Keratinocyte (primary cell): ENCODE data around the gene LAD1. TPM values are rescaled to one million over a fixed set of nuclear protein-coding genes. Genes with fewer than 3 reads are reported as not detected.

Source experiments
- DNase-seq: peaks from one replicate; pipeline ENCODE4 v3.0.0-alpha.2; 2011; ENCODE audit warnings: low read depth, missing footprints, low spot score
- FAIRE-seq: peaks from 2 replicates; lab custom pipeline; 2011; peaks lifted over from hg19 to GRCh38; lab: Jason Lieb, UNC
- H2AFZ ChIP-seq: 2 replicates; pipeline ENCODE4 v1.6.0; 2012; ENCODE audit warnings: low read length, control low read depth, inconsistent platforms; ENCODE audit not compliant: control insufficient read depth
- H3K27ac ChIP-seq: 2 replicates; pipeline ENCODE4 v1.5.1; 2011; ENCODE audit warnings: low read length; ENCODE audit not compliant: control insufficient read depth, insufficient read depth
- H3K27me3 ChIP-seq: 3 replicates; pipeline ENCODE4 v1.6.0; 2011; ENCODE audit warnings: low read length; ENCODE audit not compliant: control insufficient read depth, insufficient read depth; ENCODE audit errors: extremely low read depth
- H3K36me3 ChIP-seq, 2 experiments: 2 replicates in 1 of 2; 3 replicates in 1 of 2; pipeline ENCODE4 v1.5.1; 2011; ENCODE audit warnings: low read length in 2 of 2, mild to moderate bottlenecking in 1 of 2; ENCODE audit not compliant: control insufficient read depth in 2 of 2, insufficient read depth in 2 of 2; ENCODE audit errors: extremely low read depth in 1 of 2
- H3K4me1 ChIP-seq: 3 replicates; pipeline ENCODE4 v1.5.1; 2011; ENCODE audit warnings: low read length; ENCODE audit not compliant: control insufficient read depth, insufficient read depth; ENCODE audit errors: extremely low read depth
- H3K4me2 ChIP-seq: 3 replicates; pipeline ENCODE4 v1.6.0; 2011; ENCODE audit warnings: low read depth, low read length; ENCODE audit not compliant: control insufficient read depth, insufficient read depth; ENCODE audit errors: extremely low read depth
- H3K4me3 ChIP-seq, 3 experiments: fragments of 200-600 bp in 1 of 3; sonication (generic) in 1 of 3; 2 replicates in 2 of 3; 3 replicates in 1 of 3; pipeline ENCODE4 v1.5.1; 2011 to 2016; ENCODE audit warnings: low read length in 3 of 3, mild to moderate bottlenecking in 3 of 3, control low read depth in 2 of 3, inconsistent platforms in 1 of 3, low read depth in 1 of 3, mixed read lengths in 1 of 3, mixed run types in 1 of 3, moderate library complexity in 1 of 3; ENCODE audit not compliant: control insufficient read depth in 2 of 3, insufficient read depth in 2 of 3; ENCODE audit errors: extremely low read depth in 1 of 3
- H3K79me2 ChIP-seq: 2 replicates; pipeline ENCODE4 v1.6.0; 2012; ENCODE audit warnings: low read length; ENCODE audit not compliant: control insufficient read depth, insufficient read depth
- H3K9ac ChIP-seq: 3 replicates; pipeline ENCODE4 v1.6.0; 2011; ENCODE audit warnings: low read length; ENCODE audit not compliant: control insufficient read depth, insufficient read depth; ENCODE audit errors: extremely low read depth
- H3K9me1 ChIP-seq: 3 replicates; pipeline ENCODE4 v1.6.0; 2011; ENCODE audit warnings: low read length; ENCODE audit not compliant: control insufficient read depth, insufficient read depth; ENCODE audit errors: extremely low read depth
- H3K9me3 ChIP-seq: 2 replicates; pipeline ENCODE4 v1.5.1; 2012; ENCODE audit warnings: low read depth, low read length; ENCODE audit not compliant: control insufficient read depth
- H4K20me1 ChIP-seq: 3 replicates; pipeline ENCODE4 v1.6.0; 2011; ENCODE audit warnings: low read length; ENCODE audit not compliant: control insufficient read depth, insufficient read depth; ENCODE audit errors: extremely low read depth
- CTCF ChIP-seq, 3 experiments: IDR thresholded peaks in 1 of 3; conservative IDR thresholded peaks in 1 of 3; optimal IDR thresholded peaks in 1 of 3; 2 replicates in 2 of 3; 3 replicates in 1 of 3; pipeline versions ENCODE3 to v1.5.1; 2011; ENCODE audit warnings: low read length in 3 of 3, mild to moderate bottlenecking in 3 of 3, moderate library complexity in 2 of 3, control low read depth in 1 of 3, inconsistent platforms in 1 of 3; ENCODE audit not compliant: insufficient read depth in 2 of 3; ENCODE audit errors: extremely low read depth in 1 of 3
- EZH2 ChIP-seq: IDR thresholded peaks from one replicate; pipeline ENCODE4 v1.6.1; 2012; ENCODE audit warnings: inconsistent platforms, mild to moderate bottlenecking, low read length, moderate library complexity
- dilution Hi-C: fragments of 300-500 bp; cut with MboI; formaldehyde crosslinking; loops from one replicate; pipeline ENCODE4 v1.7.0; 2020; ENCODE audit warnings: low sequenced_read_pairs; ENCODE audit not compliant: extremely low pct_ligation_motif_present
- polyA plus RNA-seq, 5 experiments: library from polyadenylated mRNA; depleted of rRNA in 3 of 5; stranded (reverse) in 3 of 5; stranded (forward) in 1 of 5; unstranded in 1 of 5; fragments of >200 nt; gene quantifications; 1 replicate in 1 of 5; 2 replicates in 3 of 5; 3 replicates in 1 of 5; pipeline versions ENCODE4 v1.2.1 to v1.2.3, GENCODE V29; 2011 to 2012; ENCODE audit warnings: missing spikeins in 2 of 5, low read depth in 1 of 5, low replicate concordance in 1 of 5

LAD1 gene
- polyA plus RNA-seq, 1 donor (not counting 4 experiments of a cell fraction or from before 2014, with no cell fraction given), result 82.9 TPM

- no peaks in the 10 kb centered on the region for H3K27me3 ChIP-seq
- H3K4me3 ChIP-seq, result no peak overlapping the region
- no peaks in the 10 kb centered on the region for H4K20me1 ChIP-seq
- H3K9ac ChIP-seq, result no peak overlapping the region
- H3K4me1 ChIP-seq, result peaks cover 14% of the 10 kb centered on the region
- H3K79me2 ChIP-seq, result no peaks in the 10 kb centered on the region
- no peaks in the 10 kb centered on the region for H3K36me3 ChIP-seq
- FAIRE-seq (no peak), DNase-seq (no peak)
- H3K4me2 ChIP-seq, result no peak overlapping the region
- H3K27ac ChIP-seq, result no peak overlapping the region
- no peaks in the 10 kb centered on the region for H3K9me1 ChIP-seq
- no peak overlapping the region for H2AFZ ChIP-seq
- dilution Hi-C loops, result no loop called here
- no peak for TF ChIP-seq EZH2
- TF ChIP-seq CTCF (optimal IDR thresholded peaks at IDR 0.05 in 1 of 3, IDR thresholded peaks at IDR 0.05 in 1 of 3, conservative IDR thresholded peaks at IDR 0.05 in 1 of 3; ENCODE audit: extremely low read depth in 1 of 3, insufficient read depth in 2 of 3, low read length in 3 of 3), result no peak
- no peaks in the 10 kb centered on the region for H3K9me3 ChIP-seq
Measured at GRCh38 chr1:201445310-201445709, 46.2 kb upstream of the LAD1 start.

- H2AFZ ChIP-seq, result no peak overlapping the region
- H3K9me1 ChIP-seq, result no peaks in the 10 kb centered on the region
- FAIRE-seq, result no peak
- no peak overlapping the region for H3K4me3 ChIP-seq
- H3K27ac ChIP-seq, result no peak overlapping the region
- H3K79me2 ChIP-seq, result no peaks in the 10 kb centered on the region
- no peaks in the 10 kb centered on the region for H3K27me3 ChIP-seq
- H3K4me2 ChIP-seq, result no peak overlapping the region
- DNase-seq, result no peak
- H3K9me3 ChIP-seq, result no peaks in the 10 kb centered on the region
- no peak overlapping the region for H3K9ac ChIP-seq
- H4K20me1 ChIP-seq, result no peaks in the 10 kb centered on the region
- TF ChIP-seq CTCF (optimal IDR thresholded peaks at IDR 0.05 in 1 of 3, IDR thresholded peaks at IDR 0.05 in 1 of 3, conservative IDR thresholded peaks at IDR 0.05 in 1 of 3; ENCODE audit: extremely low read depth in 1 of 3, insufficient read depth in 2 of 3, low read length in 3 of 3) (no peak), EZH2 (no peak)
- peaks cover 14% of the 10 kb centered on the region for H3K4me1 ChIP-seq
- H3K36me3 ChIP-seq, result no peaks in the 10 kb centered on the region
- dilution Hi-C loops, result no loop called here
Measured at GRCh38 chr1:201444792-201445191, 45.7 kb upstream of the LAD1 start.
